Fibroblast of villous mesenchyme (primary cell): ENCODE measurements around the gene C4A. TPM values are rescaled to one million over a fixed set of nuclear protein-coding genes. Genes with fewer than 3 reads are reported as not detected.

Experiments used
- DNase-seq: peaks from one replicate; pipeline ENCODE4 v3.0.0-alpha.2; 2010; ENCODE audit warnings: low read depth
- H3K4me3 ChIP-seq: 2 replicates; pipeline ENCODE4 v1.5.1; 2011; ENCODE audit warnings: low read depth, mild to moderate bottlenecking, low read length
- total RNA-seq: library from RNA; depleted of rRNA; stranded (reverse); fragments of >200 nt; gene quantifications from 2 replicates; pipeline ENCODE4 v1.2.3, GENCODE V29; 2012
- TF ChIP-seq, protein P1 (sequence below): IDR thresholded peaks from 2 replicates; pipeline ENCODE4 v1.5.1; 2012; ENCODE audit warnings: low read depth, mild to moderate bottlenecking, low read length; ENCODE audit not compliant: insufficient read depth

The C4A gene
- total RNA-seq, 1 donor, result 6.0 TPM

DNA sequence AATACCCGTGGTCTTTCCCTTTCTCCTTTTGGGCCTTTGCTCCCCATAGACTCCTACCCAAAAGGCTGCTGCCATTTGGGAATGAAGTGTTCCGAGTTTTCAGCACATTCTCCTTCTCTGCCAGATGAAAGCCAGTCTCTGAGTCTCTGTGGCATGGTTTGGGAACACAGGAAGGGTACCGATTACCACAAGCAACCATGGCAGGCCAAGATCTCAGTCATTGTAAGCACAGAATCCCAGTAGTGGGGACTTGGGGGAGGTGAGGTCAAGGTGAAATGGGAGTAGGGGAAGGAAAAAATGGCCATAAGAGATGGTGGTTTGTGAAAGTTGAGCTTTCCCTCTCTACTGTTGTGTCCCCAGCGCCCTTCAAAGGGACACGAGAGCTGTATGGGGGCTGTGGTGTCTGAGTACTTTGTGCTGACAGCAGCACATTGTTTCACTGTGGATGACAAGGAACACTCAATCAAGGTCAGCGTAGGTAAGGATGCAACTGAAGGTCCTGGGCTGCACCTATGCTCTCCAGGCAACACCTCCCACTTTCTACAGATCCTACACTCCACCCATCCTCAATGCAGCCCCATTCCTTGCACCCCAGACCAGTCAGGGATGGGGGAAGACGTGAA lies 31.8 kb upstream of the C4A start:
- no peak for DNase-seq
- H3K4me3 ChIP-seq, result no peak overlapping the region
- TF ChIP-seq, protein P1, sequence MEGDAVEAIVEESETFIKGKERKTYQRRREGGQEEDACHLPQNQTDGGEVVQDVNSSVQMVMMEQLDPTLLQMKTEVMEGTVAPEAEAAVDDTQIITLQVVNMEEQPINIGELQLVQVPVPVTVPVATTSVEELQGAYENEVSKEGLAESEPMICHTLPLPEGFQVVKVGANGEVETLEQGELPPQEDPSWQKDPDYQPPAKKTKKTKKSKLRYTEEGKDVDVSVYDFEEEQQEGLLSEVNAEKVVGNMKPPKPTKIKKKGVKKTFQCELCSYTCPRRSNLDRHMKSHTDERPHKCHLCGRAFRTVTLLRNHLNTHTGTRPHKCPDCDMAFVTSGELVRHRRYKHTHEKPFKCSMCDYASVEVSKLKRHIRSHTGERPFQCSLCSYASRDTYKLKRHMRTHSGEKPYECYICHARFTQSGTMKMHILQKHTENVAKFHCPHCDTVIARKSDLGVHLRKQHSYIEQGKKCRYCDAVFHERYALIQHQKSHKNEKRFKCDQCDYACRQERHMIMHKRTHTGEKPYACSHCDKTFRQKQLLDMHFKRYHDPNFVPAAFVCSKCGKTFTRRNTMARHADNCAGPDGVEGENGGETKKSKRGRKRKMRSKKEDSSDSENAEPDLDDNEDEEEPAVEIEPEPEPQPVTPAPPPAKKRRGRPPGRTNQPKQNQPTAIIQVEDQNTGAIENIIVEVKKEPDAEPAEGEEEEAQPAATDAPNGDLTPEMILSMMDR, result no peak

DNA sequence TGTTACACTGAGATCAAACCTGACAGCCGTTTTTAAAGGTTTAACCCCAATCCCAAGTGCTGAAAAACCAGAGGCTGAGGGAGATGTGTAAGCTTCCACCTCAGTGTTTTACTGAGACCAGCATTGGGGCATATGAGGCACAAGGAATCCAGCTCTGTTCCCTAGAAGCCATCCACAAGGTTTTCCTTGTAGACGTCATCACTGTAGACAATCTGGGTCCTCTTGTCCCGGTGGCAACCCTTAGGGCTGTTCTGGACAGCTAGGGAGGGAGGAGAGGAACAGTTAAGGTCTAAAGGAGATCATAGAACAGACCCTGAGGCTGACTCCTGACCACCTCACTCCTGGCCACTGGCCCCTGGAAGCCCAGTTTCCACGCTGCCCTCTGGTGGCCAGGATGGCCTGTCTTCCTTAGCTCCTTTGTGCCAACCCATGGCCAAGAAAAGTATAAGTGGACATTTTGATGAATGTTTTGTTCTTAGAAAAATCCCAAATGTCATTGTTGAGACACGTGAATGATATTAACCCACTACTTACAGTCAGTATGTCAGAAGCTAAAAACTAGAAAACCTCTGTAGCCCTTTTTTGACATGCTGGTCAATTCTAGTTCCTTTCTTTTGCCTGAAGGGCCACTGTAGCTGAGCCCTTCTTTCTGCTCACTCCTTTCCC lies 29.6 kb upstream of the C4A start:
- TF ChIP-seq, protein P1, result peak; percentile 86
- no peak overlapping the region for H3K4me3 ChIP-seq
- DNase-seq, result peak; percentile 65

GRCh38 chr6:31952890-31953289 lies 29.0 kb upstream of the C4A start:
- TF ChIP-seq, protein P1, result no peak
- no peak for DNase-seq
- H3K4me3 ChIP-seq, result no peak overlapping the region

DNA sequence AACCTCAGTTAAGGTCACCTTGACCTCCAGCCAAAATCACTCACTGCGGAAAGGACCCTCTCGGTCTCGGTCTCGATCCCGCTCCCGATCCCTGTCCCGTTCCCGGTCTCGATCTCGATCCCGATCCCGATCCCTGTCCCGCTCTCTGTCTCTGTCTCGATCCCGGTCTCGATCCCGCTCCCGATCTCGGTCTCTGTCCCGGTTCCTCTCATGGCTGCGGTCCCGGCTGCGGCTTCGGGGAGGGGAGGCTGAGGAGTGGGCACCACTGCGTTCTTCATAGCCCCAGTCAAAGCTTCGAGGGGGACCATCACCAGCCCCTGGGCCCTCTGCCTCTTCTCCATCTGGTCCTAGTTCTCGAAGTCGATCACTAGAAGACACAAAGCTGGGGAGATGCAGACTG lies 27.3 kb upstream of the C4A start:
- no peak overlapping the region for H3K4me3 ChIP-seq
- TF ChIP-seq, protein P1, result no peak
- no peak for DNase-seq

DNA sequence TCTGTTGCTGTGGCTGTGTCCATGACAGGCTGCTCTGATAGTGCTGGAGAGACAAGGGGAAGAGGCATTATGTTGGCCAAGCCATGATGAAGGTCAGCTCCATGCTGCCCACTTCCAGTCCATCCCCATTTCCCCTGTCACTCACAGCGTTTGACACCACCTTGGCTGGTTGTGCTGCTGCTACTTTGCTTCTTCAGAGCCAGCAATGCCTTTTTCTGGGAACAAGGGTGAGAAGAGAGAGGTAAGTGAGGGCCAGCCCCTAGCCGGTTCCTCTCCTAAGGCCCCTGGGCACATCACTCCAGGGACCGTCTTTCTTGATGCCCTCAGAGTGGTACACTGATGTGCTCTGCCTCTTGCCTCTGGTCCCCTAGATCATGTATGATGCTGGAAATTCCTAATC lies 25.1 kb upstream of the C4A start:
- TF ChIP-seq, protein P1, result no peak
- no peak overlapping the region for H3K4me3 ChIP-seq
- DNase-seq, result no peak

GRCh38 chr6:31958412-31958740 lies 23.5 kb upstream of the C4A start:
- peak overlapping the region; percentile 94 for H3K4me3 ChIP-seq
- no peak for DNase-seq
- TF ChIP-seq, protein P1, result no peak
